ENCODE measurements around the gene RIMBP2. TPM values are rescaled to one million over a fixed set of nuclear protein-coding genes. Genes with fewer than 3 reads are reported as not detected.

The RIMBP2 gene
- total RNA-seq, 8 experiments from 2014 or later: 0.09 to 24.7 (median 13.0) TPM

DNA sequence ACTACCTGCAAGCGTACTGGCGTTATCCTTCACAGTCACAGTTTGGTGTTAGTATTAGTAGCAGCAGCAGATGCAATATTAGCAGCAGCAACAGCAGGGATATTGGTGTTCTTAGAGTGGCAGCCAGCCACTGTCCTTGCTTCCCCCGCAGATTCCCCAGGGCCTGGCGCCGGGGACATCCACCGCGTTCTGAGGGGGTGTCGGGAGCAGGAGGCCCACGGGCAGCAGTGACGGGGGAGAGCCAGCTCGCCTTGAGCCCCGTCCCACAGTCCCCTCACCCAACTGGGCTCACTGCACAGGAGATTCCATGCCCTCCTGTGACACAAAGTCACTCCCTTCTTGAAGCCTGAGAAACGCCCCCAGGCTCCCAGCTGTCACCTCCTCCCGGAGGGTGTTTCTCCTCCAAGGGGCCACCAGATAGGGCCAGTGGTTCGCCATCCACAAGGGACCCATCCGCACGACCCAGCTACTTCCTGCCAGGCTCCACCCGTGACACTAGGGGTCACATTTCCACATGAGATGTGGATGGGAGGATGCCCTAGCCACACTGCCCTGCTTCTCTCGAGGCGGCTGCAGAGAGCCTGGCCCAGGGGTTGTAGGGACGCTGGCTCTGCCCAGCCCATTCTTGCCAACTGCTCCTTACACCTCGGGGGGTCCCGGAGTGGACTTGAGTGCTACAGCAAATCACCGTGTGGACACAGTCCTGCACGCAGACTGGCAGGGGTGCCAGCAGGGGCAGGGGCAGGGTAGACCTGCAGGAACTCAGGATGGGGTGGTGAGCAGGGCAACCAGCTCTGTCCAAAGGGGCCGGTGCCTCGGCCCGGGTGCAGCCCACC, 255.3 kb downstream of the RIMBP2 start:
- peak in 4 of 8 experiments; percentile 19 to 49 (median 29) for ATAC-seq (replicated peaks in 6 of 8)
- no peak overlapping the region for H3K27ac ChIP-seq
- H3K4me1 ChIP-seq (replicated peaks in 1 of 2): peaks cover 0 to 3% of the 10 kb centered on the region in 2 donors
- no peak overlapping the region for H3K4me3 ChIP-seq
- in situ Hi-C loops (cut with MboI; ENCODE audit: low pct_unique_long_range_greater_than_20kb in 2 of 9, low sequenced_read_pairs in 9 of 9, unreplicated experiment in 9 of 9): no loop called here
- 0 to 100% (median 70%) methylated on average over 1 to 11 of the region's 28 CpGs; no CpG with 5 or more reads in 5 of the 10 experiments for WGBS, 10 experiments

DNA sequence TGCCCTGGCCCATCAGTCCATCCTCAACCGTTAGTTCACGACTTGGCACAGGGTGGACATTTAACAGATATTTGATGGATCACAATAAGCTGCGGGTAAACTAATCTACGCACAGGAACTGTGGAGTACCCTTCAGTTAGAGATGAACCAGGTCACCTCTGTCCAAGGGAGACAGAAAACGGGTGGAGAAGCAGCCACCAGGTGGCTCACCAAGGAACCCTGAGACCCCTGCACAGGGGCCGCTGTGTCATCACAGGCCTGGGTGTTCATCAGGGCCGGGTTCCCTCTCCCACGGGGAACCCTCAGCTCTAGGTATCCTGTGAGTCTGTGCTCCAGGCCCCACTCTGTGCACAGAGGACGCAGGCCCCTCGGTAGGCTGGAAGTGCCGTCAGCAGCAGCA, 256.2 kb downstream of the RIMBP2 start:
- Histone ChIP-seq H3K4me1 (replicated peaks in 1 of 2) (no peaks in the 10 kb centered on the region), H3K27ac (no peak overlapping the region), H3K4me3 (no peak overlapping the region)
- WGBS, 10 experiments: 0 to 100% (median 55%) methylated on average over 1 to 5 of the region's 11 CpGs; no CpG with 5 or more reads in 2 of the 10 experiments
- ATAC-seq (replicated peaks in 6 of 8): peak in 3 of 8 experiments; percentile 20 to 25 (median 25)
- in situ Hi-C loops (cut with MboI; ENCODE audit: low pct_unique_long_range_greater_than_20kb in 2 of 9, low sequenced_read_pairs in 9 of 9, unreplicated experiment in 9 of 9): no loop called here

DNA sequence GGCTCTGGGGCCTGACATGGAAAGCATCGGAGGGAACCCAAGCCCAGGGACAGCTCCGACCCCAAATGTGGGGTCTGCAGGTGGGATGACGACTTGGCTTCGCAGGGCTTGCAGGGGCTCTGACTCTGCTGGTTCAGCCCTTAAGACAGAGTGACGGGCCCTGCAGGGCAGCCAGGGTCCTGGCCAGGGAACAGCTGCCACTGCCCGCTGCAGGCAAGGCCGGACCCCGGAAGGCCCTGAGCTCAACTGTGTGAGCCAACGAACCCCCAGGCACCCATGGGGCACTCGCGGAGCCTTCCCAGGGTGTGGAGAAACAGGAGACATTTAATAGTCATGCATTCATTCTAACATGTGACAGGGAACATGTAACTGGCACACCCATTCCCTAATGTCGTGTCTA, 257.8 kb downstream of the RIMBP2 start:
- no peak for ATAC-seq (replicated peaks in 6 of 8)
- Histone ChIP-seq H3K4me3 (no peak overlapping the region), H3K4me1 (replicated peaks in 1 of 2) (no peaks in the 10 kb centered on the region), H3K27ac (no peak overlapping the region)
- in situ Hi-C loops (cut with MboI; ENCODE audit: low pct_unique_long_range_greater_than_20kb in 2 of 9, low sequenced_read_pairs in 9 of 9, unreplicated experiment in 9 of 9): no loop called here
- WGBS, 10 experiments: 20 to 73% methylated on average over 1 to 5 of the region's 12 CpGs; no CpG with 5 or more reads in 8 of the 10 experiments

DNA sequence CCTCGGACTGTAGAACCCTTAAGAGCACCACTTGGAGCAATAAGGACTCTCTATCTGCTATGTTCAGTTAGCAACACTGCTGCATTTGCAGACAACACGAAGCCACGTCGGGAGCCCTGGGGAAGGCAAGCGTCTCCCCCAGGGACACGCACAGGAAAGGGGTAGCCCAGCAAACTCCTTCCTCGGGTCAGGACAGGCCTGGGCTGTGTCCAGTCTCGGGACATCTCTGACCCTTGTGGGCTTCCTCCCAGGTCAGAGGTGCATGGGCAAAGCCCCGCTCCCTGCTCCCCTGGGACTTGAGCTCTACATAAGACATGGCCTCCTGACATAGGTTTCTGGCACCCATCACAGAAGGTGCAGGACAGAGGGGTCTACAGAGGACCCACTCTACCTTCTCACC, 258.9 kb downstream of the RIMBP2 start:
- WGBS, 10 experiments: 0 to 100% (median 47%) methylated on average over 1 to 2 of the region's 9 CpGs; no CpG with 5 or more reads in 5 of the 10 experiments
- no peak overlapping the region for H3K4me3 ChIP-seq
- in situ Hi-C loops (cut with MboI; ENCODE audit: low pct_unique_long_range_greater_than_20kb in 2 of 9, low sequenced_read_pairs in 9 of 9, unreplicated experiment in 9 of 9): no loop called here
- H3K27ac ChIP-seq: no peak overlapping the region
- no peak for ATAC-seq (replicated peaks in 6 of 8)
- H3K4me1 ChIP-seq (replicated peaks in 1 of 2): no peaks in the 10 kb centered on the region

DNA sequence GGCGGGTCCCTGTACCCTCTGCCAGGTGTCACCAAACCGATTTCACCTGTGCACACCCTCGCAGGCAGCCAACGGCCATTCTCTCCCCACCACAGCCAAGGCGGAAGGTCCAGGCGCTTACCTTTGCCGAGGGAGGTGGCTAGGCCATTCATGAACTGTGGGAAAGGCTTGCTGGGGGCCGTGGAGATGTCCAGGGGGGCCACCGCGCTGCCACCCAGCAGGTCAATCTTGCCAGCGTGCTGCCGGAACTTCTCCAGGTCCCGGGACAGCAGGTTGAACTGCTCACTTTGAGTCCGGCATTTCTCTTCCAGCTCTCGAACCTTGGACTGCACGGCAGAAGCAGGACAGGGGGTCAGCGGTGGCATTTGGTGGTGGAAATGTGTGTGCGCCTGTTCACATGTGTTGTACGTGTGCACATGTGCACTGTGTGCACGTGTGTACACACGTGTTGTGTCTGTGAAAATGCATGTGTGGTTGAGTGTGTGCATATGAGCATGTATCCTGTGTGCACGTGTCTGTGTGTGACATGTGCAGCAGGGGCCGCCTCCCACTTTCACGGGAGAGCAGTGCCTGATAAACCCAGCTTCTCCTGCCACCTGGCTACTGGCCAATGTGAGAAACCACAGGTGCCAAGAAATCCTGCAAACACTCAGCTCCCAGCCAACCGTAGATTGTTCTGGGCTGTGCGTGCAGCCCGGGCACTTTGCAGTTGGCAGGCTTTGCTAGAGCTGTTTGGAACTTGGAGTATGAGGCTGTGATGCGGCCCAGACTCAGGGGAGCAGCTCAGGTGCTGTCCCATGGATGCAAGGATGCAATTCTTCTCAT, 259.5 kb downstream of the RIMBP2 start:
- peak in 1 of 8 experiments; percentile 60 for ATAC-seq (replicated peaks in 6 of 8)
- in situ Hi-C loops (cut with MboI; ENCODE audit: low pct_unique_long_range_greater_than_20kb in 2 of 9, low sequenced_read_pairs in 9 of 9, unreplicated experiment in 9 of 9): no loop called here
- Histone ChIP-seq H3K4me1 (replicated peaks in 1 of 2) (no peaks in the 10 kb centered on the region), H3K4me3 (no peak overlapping the region), H3K27ac (no peak overlapping the region)
- WGBS, 10 experiments: 20 to 100% (median 72%) methylated on average over 1 to 14 of the region's 28 CpGs; no CpG with 5 or more reads in 2 of the 10 experiments

DNA sequence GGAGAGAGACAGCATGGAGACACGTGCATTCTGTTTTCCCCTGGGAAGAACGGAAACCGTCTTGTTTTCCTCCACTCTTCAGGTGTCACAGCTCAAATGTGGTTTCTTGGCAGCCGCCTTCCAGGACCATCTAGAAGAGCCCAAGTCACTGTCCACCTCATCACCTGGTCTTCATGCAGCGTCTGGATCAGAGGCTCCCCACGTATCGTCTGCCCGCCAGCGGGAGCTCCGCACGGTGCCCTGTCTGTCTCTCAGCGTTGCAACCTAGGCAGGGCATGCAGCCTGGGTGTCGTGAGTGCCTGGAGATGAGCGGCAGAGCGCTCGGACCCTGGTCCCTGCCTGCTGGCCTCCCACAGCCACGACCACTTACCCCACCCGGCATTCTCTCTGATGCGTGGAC, 260.9 kb downstream of the RIMBP2 start:
- Histone ChIP-seq H3K4me1 (replicated peaks in 1 of 2) (no peaks in the 10 kb centered on the region), H3K4me3 (no peak overlapping the region), H3K27ac (no peak overlapping the region)
- no peak for ATAC-seq (replicated peaks in 6 of 8)
- in situ Hi-C loops (cut with MboI; ENCODE audit: low pct_unique_long_range_greater_than_20kb in 2 of 9, low sequenced_read_pairs in 9 of 9, unreplicated experiment in 9 of 9): no loop called here
- WGBS, 10 experiments: 33 to 100% (median 80%) methylated on average over 1 to 15 of the region's 19 CpGs; no CpG with 5 or more reads in 5 of the 10 experiments

DNA sequence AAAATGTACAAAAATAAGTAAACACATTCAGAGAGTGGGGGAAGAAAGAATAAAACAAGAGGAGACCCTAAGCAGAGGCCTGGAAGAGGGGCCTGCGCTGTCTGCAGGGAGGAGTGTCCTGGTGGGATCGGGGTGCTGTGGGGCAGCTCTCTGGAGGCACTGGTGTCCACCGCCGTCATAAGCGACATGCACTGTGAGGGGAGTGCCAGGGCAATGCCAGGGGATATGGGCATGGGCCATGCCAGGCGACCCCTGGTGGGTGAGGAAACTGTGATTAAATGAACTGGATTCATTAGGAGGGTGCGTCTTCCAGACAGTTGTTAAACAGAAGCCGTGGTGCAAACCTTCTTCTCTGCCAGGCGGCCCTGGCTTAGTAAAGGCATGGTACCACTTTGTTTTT, 261.8 kb downstream of the RIMBP2 start:
- Histone ChIP-seq H3K27ac (no peak overlapping the region), H3K4me1 (replicated peaks in 1 of 2) (no peaks in the 10 kb centered on the region), H3K4me3 (no peak overlapping the region)
- ATAC-seq (replicated peaks in 6 of 8): no peak
- in situ Hi-C loops (cut with MboI; ENCODE audit: low pct_unique_long_range_greater_than_20kb in 2 of 9, low sequenced_read_pairs in 9 of 9, unreplicated experiment in 9 of 9): no loop called here
- 48 to 100% (median 88%) methylated on average over 1 to 7 of the region's 9 CpGs; no CpG with 5 or more reads in 4 of the 10 experiments for WGBS, 10 experiments

DNA sequence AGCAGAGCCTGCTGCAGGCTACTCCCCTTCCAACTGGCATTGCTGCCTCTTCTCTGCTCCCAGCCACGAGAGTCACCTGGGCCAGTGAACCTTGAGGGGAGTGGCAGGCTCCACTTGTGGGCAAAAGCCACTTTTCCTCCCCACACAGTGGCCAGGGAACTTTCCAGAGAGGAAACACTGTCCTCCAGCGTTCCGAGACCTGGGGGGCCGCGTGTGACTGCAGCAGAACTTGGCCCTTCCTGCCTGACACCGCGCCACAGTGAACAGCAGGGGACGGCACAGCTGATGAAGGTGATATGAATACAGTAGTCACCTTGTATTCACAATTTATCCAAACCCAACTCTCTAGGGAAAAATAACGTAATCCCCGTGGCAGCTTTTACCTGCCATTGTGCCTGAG, 263.6 kb downstream of the RIMBP2 start:
- no peak overlapping the region for H3K4me3 ChIP-seq
- H3K27ac ChIP-seq: no peak overlapping the region
- no peaks in the 10 kb centered on the region for H3K4me1 ChIP-seq (replicated peaks in 1 of 2)
- in situ Hi-C loops (cut with MboI; ENCODE audit: low pct_unique_long_range_greater_than_20kb in 2 of 9, low sequenced_read_pairs in 9 of 9, unreplicated experiment in 9 of 9): no loop called here
- WGBS, 10 experiments: 0 to 100% (median 82%) methylated on average over 1 to 8 of the region's 10 CpGs; no CpG with 5 or more reads in 1 of the 10 experiments
- no peak for ATAC-seq (replicated peaks in 6 of 8)

DNA sequence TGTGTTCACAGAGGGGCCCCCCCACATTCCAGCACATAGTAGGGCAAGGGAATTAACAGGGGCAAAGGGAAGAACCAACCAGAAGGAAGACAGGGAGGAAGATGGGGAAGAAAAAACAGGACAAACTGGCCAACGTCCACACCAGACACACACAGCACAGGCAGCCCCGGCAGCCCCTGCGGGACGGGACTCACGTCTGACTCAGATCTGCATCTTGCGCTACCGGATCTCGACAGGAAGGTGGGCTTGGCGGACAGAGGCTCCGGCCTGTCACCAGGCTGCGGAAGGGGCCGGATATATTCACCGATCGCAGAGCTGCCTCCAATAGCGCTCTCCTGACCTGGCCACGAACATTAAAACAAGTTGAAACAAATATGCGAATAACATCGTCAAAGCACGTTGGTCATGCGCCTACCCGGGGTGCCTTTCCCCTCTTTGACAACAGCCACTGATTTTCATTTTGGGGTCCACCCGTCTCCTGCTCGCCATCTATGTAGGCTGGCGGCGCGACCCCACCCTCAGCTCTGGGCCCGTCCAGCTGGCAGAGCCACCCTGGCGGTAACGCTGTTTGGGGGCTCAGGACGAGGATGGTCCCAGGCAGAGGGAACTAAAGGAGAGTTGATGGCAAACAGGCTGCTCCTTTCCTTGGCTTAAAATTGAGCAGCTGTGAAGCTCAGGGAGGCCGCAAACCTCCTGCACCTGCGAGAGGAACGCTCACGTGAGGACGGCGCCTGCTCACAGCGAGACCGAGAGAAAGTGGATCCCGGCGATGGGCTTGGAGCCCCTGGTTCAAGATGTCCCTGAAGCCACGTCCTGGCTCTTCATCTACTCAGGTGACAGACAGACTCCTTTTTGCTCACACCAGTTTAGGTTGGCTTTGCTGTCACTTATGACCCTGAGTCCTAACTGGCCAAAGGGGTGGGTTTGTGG, 264.8 kb downstream of the RIMBP2 start:
- no peak overlapping the region for H3K27ac ChIP-seq
- 30 to 97% (median 81%) methylated on average over 4 to 23 of the region's 41 CpGs; no CpG with 5 or more reads in 3 of the 10 experiments for WGBS, 10 experiments
- no peaks in the 10 kb centered on the region for H3K4me1 ChIP-seq (replicated peaks in 1 of 2)
- no peak overlapping the region for H3K4me3 ChIP-seq
- in situ Hi-C loops (cut with MboI; ENCODE audit: low pct_unique_long_range_greater_than_20kb in 2 of 9, low sequenced_read_pairs in 9 of 9, unreplicated experiment in 9 of 9): no loop called here
- no peak for ATAC-seq (replicated peaks in 6 of 8)

DNA sequence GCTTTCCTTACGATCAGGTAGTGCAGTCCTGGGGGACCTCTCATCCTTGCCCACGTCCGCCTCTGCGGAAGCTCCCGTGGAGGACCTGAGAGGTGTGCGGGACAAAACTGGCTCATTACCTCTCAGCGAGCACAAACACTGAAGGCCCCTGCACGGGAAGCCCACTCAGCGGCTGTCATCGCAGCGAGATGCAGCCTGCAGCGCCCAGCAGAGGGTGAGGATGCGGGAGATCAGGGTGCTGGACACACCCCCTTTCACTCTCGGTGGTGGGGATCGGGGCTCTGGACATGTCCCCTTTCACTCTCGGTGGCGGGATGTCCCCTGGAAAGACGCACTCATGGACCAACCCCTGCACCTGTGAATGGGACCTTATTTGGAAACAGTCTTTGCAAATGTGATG, 266.8 kb downstream of the RIMBP2 start:
- Histone ChIP-seq H3K4me1 (replicated peaks in 1 of 2) (no peaks in the 10 kb centered on the region), H3K4me3 (no peak overlapping the region), H3K27ac (no peak overlapping the region)
- in situ Hi-C loops (cut with MboI; ENCODE audit: low pct_unique_long_range_greater_than_20kb in 2 of 9, low sequenced_read_pairs in 9 of 9, unreplicated experiment in 9 of 9): no loop called here
- no peak for ATAC-seq (replicated peaks in 6 of 8)
- 28 to 80% methylated on average over 3 to 5 of the region's 18 CpGs; no CpG with 5 or more reads in 8 of the 10 experiments for WGBS, 10 experiments

DNA sequence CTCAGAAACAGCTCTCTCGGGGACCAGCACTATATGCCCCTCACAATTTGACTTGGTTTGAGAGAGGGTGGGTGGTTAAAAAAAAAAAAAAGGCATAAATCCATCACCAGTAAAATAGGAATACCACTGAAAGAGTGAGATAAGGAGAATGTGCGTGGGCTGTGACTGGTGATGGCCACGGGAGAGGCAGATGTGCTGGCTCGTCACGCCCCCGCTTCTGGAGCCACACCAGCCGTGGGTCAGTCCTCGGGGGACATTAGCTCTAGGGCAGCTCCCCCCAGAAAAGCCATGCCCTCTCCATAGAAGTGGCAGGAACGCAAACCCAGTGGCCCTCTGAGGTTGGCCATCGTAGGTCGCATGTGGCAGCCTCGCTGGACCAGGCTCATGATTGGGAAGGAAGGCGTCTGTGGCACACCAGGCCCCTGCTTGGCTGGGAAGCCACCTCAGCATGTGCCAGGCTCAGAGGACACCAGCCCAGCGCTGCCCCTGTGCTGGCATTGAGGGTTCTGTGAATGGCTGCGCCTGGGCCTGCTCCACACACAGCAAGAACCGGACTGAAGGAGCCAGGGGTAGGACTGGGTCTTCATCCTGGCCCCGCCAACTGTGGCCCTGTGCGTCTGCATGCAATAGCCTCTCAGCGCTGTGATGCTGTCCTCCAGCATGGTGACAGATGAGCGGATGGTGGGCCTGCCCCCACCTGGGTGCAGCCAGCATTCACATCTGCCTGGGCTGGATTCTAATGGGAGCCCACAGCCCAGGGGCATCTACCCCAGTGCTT, 267.9 kb downstream of the RIMBP2 start:
- in situ Hi-C loops (cut with MboI; ENCODE audit: low pct_unique_long_range_greater_than_20kb in 2 of 9, low sequenced_read_pairs in 9 of 9, unreplicated experiment in 9 of 9): no loop called here
- Histone ChIP-seq H3K4me3 (no peak overlapping the region), H3K4me1 (replicated peaks in 1 of 2) (no peaks in the 10 kb centered on the region), H3K27ac (no peak overlapping the region)
- 20 to 100% (median 88%) methylated on average over 1 to 10 of the region's 20 CpGs; no CpG with 5 or more reads in 2 of the 10 experiments for WGBS, 10 experiments
- ATAC-seq (replicated peaks in 6 of 8): no peak

DNA sequence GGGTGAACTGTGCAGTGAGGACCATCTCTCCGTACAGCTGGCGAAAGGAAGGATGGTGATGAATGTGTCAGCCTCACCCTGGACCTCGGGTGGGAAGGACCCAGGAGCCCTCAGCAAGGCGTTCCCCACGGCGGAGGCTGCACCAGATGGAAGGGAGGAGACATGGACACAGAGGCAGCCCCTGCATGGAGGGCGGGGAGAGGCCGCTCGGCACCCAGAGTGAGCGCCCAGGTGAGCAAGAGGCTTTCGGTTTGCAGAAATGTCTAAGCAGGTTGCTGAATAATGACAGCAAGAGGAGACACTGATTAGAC, 268.5 kb downstream of the RIMBP2 start:
- WGBS, 10 experiments: 60% methylated on average over 1 of the region's 11 CpGs; no CpG with 5 or more reads in 9 of the 10 experiments
- Histone ChIP-seq H3K4me1 (replicated peaks in 1 of 2) (no peaks in the 10 kb centered on the region), H3K4me3 (no peak overlapping the region), H3K27ac (no peak overlapping the region)
- ATAC-seq (replicated peaks in 6 of 8): no peak
- in situ Hi-C loops (cut with MboI; ENCODE audit: low pct_unique_long_range_greater_than_20kb in 2 of 9, low sequenced_read_pairs in 9 of 9, unreplicated experiment in 9 of 9): no loop called here

Data from motor neuron (in vitro differentiated cells).